HFFc6 (cell line): Measurements from ENCODE around the gene B3GALT2. TPM values are rescaled to one million over a fixed set of nuclear protein-coding genes. Genes with fewer than 3 reads are reported as not detected.
"Not testable (repeated sequence)": the region's sequence is repeated elsewhere in the genome, so short reads cannot be mapped to it uniquely, and the experiment has no call there.

Source experiments
- DNase-seq: peaks from one replicate; pipeline ENCODE4 v3.0.0-alpha.2; 2018
- H3K27ac Mint-ChIP-seq: 2 replicates; pipeline ENCODE4 v1.8.0; 2020; ENCODE audit warnings: mild to moderate bottlenecking, mixed read lengths
- H3K27me3 Mint-ChIP-seq: 2 replicates; pipeline ENCODE4 v1.8.0; 2021; ENCODE audit warnings: mild to moderate bottlenecking, moderate library complexity, mixed read lengths; ENCODE audit not compliant: insufficient read depth
- H3K36me3 Mint-ChIP-seq: 2 replicates; pipeline ENCODE4 v1.8.0; 2021; ENCODE audit warnings: low read depth, mixed read lengths
- H3K4me1 Mint-ChIP-seq: 2 replicates; pipeline ENCODE4 v1.8.0; 2020; ENCODE audit warnings: low read depth, mixed read lengths
- H3K4me3 Mint-ChIP-seq: 2 replicates; pipeline ENCODE4 v1.8.0; 2020; ENCODE audit warnings: mild to moderate bottlenecking, moderate library complexity, mixed read lengths
- H3K9me3 Mint-ChIP-seq: 2 replicates; pipeline ENCODE4 v1.8.0; 2020; ENCODE audit warnings: mild to moderate bottlenecking, mixed read lengths
- total RNA-seq, 6 experiments: library from RNA; stranded (reverse); fragmentation: NEBNext Ultra II Directional; extraction: Animal tissue kit (Norgen Biotek cat#: 25700); gene quantifications; 2 replicates in 1 of 6; 3 replicates in 5 of 6; pipeline ENCODE4 v1.2.3, GENCODE V29; 2021
- TF ChIP-seq, protein P1 (sequence below): fragments of 200-600 bp; sonication (generic); IDR thresholded peaks from 2 replicates; pipeline ENCODE4 v1.5.0; 2021; ENCODE audit warnings: antibody characterized with exemption, mild to moderate bottlenecking

B3GALT2 gene
- total RNA-seq, 6 experiments from 2014 or later: 0.37 to 0.95 (median 0.62) TPM

DNA sequence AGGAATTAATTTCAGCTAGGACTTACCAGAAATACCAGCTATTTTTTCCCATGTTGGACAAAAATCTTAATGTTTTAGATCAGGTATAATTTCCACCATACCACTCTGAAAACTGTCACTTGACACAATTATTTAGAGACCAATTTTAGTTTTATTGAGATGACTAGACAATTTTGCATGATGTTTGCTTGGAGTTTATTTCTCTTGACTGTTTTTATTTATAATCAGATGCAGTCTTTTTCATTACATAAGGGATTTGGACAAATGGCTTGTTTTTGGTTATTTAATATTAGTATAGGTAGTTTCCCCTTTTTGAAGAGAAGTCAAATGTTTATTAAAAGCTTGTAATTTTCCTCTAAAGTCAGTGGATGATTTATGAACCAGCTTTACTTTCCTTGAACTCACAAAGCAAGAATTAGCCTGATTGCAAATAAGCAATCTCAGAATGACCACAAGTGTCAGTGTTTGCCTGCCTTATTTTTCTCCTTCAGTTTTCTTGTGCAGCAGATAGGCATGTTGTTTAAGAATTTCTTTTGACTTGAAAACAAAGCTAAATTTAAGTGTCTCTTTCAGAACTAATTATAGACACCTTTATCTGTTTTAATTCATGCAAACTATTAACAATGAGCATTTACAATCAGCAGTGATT lies 3.8 kb upstream of the B3GALT2 start:
- H3K27me3 Mint-ChIP-seq: no peaks in the 10 kb centered on the region
- H3K9me3 Mint-ChIP-seq: no peaks in the 10 kb centered on the region
- no peak overlapping the region for H3K4me3 Mint-ChIP-seq
- peaks cover 16% of the 10 kb centered on the region for H3K36me3 Mint-ChIP-seq
- H3K4me1 Mint-ChIP-seq: peaks cover 58% of the 10 kb centered on the region
- TF ChIP-seq, protein P1, sequence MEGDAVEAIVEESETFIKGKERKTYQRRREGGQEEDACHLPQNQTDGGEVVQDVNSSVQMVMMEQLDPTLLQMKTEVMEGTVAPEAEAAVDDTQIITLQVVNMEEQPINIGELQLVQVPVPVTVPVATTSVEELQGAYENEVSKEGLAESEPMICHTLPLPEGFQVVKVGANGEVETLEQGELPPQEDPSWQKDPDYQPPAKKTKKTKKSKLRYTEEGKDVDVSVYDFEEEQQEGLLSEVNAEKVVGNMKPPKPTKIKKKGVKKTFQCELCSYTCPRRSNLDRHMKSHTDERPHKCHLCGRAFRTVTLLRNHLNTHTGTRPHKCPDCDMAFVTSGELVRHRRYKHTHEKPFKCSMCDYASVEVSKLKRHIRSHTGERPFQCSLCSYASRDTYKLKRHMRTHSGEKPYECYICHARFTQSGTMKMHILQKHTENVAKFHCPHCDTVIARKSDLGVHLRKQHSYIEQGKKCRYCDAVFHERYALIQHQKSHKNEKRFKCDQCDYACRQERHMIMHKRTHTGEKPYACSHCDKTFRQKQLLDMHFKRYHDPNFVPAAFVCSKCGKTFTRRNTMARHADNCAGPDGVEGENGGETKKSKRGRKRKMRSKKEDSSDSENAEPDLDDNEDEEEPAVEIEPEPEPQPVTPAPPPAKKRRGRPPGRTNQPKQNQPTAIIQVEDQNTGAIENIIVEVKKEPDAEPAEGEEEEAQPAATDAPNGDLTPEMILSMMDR: peak; percentile 61
- peak overlapping the region; percentile 47 for H3K27ac Mint-ChIP-seq
- peak; percentile 38 for DNase-seq

- Mint-ChIP-seq H3K9me3 (no peaks in the 10 kb centered on the region), H3K4me1 (peaks cover 65% of the 10 kb centered on the region), H3K27ac (peak overlapping the region; percentile 19; the same call in 1 of the 2 replicates), H3K4me3 (no peak overlapping the region), H3K36me3 (peaks cover 11% of the 10 kb centered on the region), H3K27me3 (no peaks in the 10 kb centered on the region)
- TF ChIP-seq, protein P1: no peak
- no peak for DNase-seq
These were observed 3.2 kb upstream of the B3GALT2 start for GRCh38 chr1:193189442-193190095.

GRCh38 chr1:193188915-193189314 lies 2.5 kb upstream of the B3GALT2 start:
- Mint-ChIP-seq H3K27ac (peak overlapping the region; percentile 31; the same call in 1 of the 2 replicates), H3K36me3 (peaks cover 11% of the 10 kb centered on the region), H3K4me1 (peaks cover 71% of the 10 kb centered on the region)
- not testable (repeated sequence) for H3K4me3 Mint-ChIP-seq, H3K27me3 Mint-ChIP-seq, DNase-seq, H3K9me3 Mint-ChIP-seq

DNA sequence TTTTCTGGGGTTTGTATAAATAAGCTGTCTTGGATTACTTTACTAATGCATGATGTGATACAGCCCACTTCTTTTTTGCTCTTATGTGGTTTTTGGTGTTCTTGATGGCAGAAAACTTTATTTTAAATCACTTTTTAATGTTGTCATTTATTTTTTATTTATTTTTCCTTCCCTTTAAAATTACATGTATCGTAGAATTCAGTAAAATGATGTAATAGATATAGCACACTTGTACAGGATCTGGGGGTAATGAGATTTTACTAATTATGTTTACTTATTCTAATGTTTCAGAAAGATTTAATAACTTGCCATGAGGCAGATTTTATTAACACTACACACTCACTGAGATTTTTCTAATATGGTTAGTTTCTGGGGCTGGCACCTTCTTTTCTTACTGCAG lies 701 bp upstream of the B3GALT2 start:
- TF ChIP-seq, protein P1: no peak
- Mint-ChIP-seq H3K27ac (peak overlapping the region; percentile 79), H3K4me3 (peak overlapping the region; percentile 86), H3K4me1 (peaks cover 83% of the 10 kb centered on the region), H3K27me3 (no peaks in the 10 kb centered on the region), H3K9me3 (no peaks in the 10 kb centered on the region), H3K36me3 (peaks cover 2% of the 10 kb centered on the region)
- DNase-seq: no peak

GRCh38 chr1:193185211-193185610 lies 1.2 kb downstream of the B3GALT2 start:
- no peaks in the 10 kb centered on the region for H3K9me3 Mint-ChIP-seq
- no peaks in the 10 kb centered on the region for H3K27me3 Mint-ChIP-seq
- TF ChIP-seq, protein P1: no peak
- H3K4me3 Mint-ChIP-seq: peak overlapping the region; percentile 86
- peaks cover 87% of the 10 kb centered on the region for H3K4me1 Mint-ChIP-seq
- H3K36me3 Mint-ChIP-seq: no peaks in the 10 kb centered on the region
- no peak for DNase-seq
- H3K27ac Mint-ChIP-seq: peak overlapping the region; percentile 79

DNA sequence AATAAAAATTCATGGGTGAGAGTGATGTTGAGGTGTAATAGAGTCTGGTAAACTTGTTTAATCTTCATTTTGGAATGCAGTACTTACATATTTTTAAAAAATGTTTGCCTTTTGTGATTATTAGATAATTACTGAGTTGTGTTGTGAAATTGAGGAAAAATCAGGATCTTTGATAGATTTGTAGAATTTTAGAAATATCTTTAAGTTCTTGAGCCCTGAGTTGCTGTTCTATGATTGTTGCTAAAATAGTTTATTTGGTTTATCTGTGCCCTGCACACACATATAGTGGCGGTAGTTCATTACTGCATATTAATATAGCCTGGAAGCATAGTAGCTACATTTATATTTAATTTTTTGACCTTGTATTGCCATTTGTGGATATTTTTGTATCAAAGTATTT lies 1.6 kb downstream of the B3GALT2 start:
- no peaks in the 10 kb centered on the region for H3K9me3 Mint-ChIP-seq
- peaks cover 83% of the 10 kb centered on the region for H3K4me1 Mint-ChIP-seq
- H3K4me3 Mint-ChIP-seq: peak overlapping the region; percentile 86
- no peaks in the 10 kb centered on the region for H3K27me3 Mint-ChIP-seq
- DNase-seq: no peak
- no peak overlapping the region for H3K27ac Mint-ChIP-seq
- TF ChIP-seq, protein P1: no peak
- no peaks in the 10 kb centered on the region for H3K36me3 Mint-ChIP-seq
